NCI-H1930 (cell line): Measurements from ENCODE around the gene CD109.

Experiments
- DNase-seq, 2 experiments: peaks; one replicate each; lab custom pipeline; 2025; lab: John Stamatoyannopoulos, UW

CD109 gene

GRCh38 chr6:73858376-73858775 lies 162.4 kb downstream of the CD109 start:
- DNase-seq, result no peak

GRCh38 chr6:73860303-73860702 lies 164.3 kb downstream of the CD109 start:
- DNase-seq, result no peak

- no peak for DNase-seq
Observed at GRCh38 chr6:73866305-73866704, 170.3 kb downstream of the CD109 start.

DNA sequence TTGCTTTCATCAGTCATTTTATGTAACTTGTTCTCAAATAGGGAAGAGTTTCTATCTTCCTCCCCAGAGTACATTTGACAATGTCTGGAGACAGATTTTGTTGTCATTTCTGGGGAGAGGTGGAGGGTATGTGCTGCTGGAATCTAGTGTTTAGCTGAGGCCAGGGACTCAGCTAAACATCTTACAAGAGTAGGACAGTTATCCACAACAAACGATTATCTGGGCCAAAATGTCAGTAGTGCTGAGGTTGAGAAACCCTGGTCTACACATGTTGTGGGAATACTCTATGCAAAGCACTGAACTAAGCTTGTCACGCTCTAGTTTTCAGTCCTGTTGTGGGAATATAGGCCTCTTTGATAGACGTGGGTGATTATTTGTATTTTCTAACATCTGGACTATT lies 171.4 kb downstream of the CD109 start:
- no peak for DNase-seq

- DNase-seq, result no peak
Observed at GRCh38 chr6:73870907-73871306, 174.9 kb downstream of the CD109 start.

DNA sequence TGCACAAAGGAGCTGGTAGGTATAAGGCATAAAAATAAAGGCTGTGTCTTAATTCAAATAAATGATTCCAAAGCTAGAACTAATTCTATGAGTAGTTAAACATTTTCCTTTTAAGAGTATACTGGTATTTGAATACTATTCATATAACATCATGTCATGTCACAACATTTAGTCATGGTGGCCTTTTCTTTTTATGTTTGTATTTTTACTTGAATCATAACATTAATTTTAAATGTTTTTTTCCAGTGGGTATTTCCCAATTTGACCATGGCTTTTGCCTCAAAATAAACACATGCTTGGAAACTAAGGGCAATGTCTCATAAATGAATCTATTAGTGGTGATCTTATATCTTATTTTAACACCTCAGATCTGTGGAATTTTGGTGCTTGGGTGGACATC lies 177.1 kb downstream of the CD109 start:
- no peak for DNase-seq
